ENCODE data around the gene MAP7. TPM values are rescaled to one million over a fixed set of nuclear protein-coding genes. Genes with fewer than 3 reads are reported as not detected.
"Not testable (repeated sequence)": the region's sequence is repeated elsewhere in the genome, so short reads cannot be mapped to it uniquely, and the experiment has no call there.

Gene MAP7
- polyA plus RNA-seq, 1 donor: 37.2 TPM

- H3K27me3 ChIP-seq (ENCODE audit: control insufficient read depth, insufficient read depth, low read length): no peaks in the 10 kb centered on the region
- H3K9me3 ChIP-seq (ENCODE audit: control insufficient read depth, low read depth, low read length): no peaks in the 10 kb centered on the region
- H3K4me3 ChIP-seq (ENCODE audit: low read length): no peak overlapping the region
- WGBS (ENCODE audit: insufficient coverage, low lambda C conversion rate): 100% methylated on average over 1 of the region's 6 CpGs
- H3K4me1 ChIP-seq (ENCODE audit: control insufficient read depth, insufficient read depth, low read length): no peaks in the 10 kb centered on the region
- no peak overlapping the region for H3K27ac ChIP-seq (ENCODE audit: low read length)
- no peak for DNase-seq
- no peaks in the 10 kb centered on the region for H3K36me3 ChIP-seq (ENCODE audit: control insufficient read depth, insufficient read depth, low read length)
Observed at GRCh38 chr6:136317971-136318370, 232.3 kb downstream of the MAP7 start.

GRCh38 chr6:136317021-136317694 is 233.1 kb downstream of the MAP7 start:
- WGBS (ENCODE audit: insufficient coverage, low lambda C conversion rate): no CpG with 5 or more reads among the region's 5 CpGs
- Histone ChIP-seq H3K36me3 (ENCODE audit: control insufficient read depth, insufficient read depth, low read length) (no peaks in the 10 kb centered on the region), H3K27ac (ENCODE audit: low read length) (no peak overlapping the region), H3K27me3 (ENCODE audit: control insufficient read depth, insufficient read depth, low read length) (no peaks in the 10 kb centered on the region), H3K9me3 (ENCODE audit: control insufficient read depth, low read depth, low read length) (no peaks in the 10 kb centered on the region), H3K4me1 (ENCODE audit: control insufficient read depth, insufficient read depth, low read length) (no peaks in the 10 kb centered on the region), H3K4me3 (ENCODE audit: low read length) (no peak overlapping the region)
- peak; percentile 44 to 53 for DNase-seq

- Histone ChIP-seq H3K27ac (ENCODE audit: low read length) (no peak overlapping the region), H3K36me3 (ENCODE audit: control insufficient read depth, insufficient read depth, low read length) (no peaks in the 10 kb centered on the region), H3K4me3 (ENCODE audit: low read length) (no peak overlapping the region), H3K9me3 (ENCODE audit: control insufficient read depth, low read depth, low read length) (no peaks in the 10 kb centered on the region), H3K27me3 (ENCODE audit: control insufficient read depth, insufficient read depth, low read length) (no peaks in the 10 kb centered on the region), H3K4me1 (ENCODE audit: control insufficient read depth, insufficient read depth, low read length) (no peaks in the 10 kb centered on the region)
- 22% methylated on average over 1 of the region's 4 CpGs for WGBS (ENCODE audit: insufficient coverage, low lambda C conversion rate)
- no peak for DNase-seq
Observed at GRCh38 chr6:136315594-136315993, 234.6 kb downstream of the MAP7 start.

GRCh38 chr6:136312975-136313374 is 237.2 kb downstream of the MAP7 start:
- no peak overlapping the region for H3K4me3 ChIP-seq (ENCODE audit: low read length)
- no peaks in the 10 kb centered on the region for H3K9me3 ChIP-seq (ENCODE audit: control insufficient read depth, low read depth, low read length)
- H3K27me3 ChIP-seq (ENCODE audit: control insufficient read depth, insufficient read depth, low read length): no peaks in the 10 kb centered on the region
- H3K36me3 ChIP-seq (ENCODE audit: control insufficient read depth, insufficient read depth, low read length): no peaks in the 10 kb centered on the region
- WGBS (ENCODE audit: insufficient coverage, low lambda C conversion rate): no CpG with 5 or more reads among the region's 3 CpGs
- H3K4me1 ChIP-seq (ENCODE audit: control insufficient read depth, insufficient read depth, low read length): no peaks in the 10 kb centered on the region
- no peak for DNase-seq
- no peak overlapping the region for H3K27ac ChIP-seq (ENCODE audit: low read length)

GRCh38 chr6:136309729-136310311 is 240.4 kb downstream of the MAP7 start:
- Histone ChIP-seq H3K9me3 (ENCODE audit: control insufficient read depth, low read depth, low read length) (no peaks in the 10 kb centered on the region), H3K4me1 (ENCODE audit: control insufficient read depth, insufficient read depth, low read length) (no peaks in the 10 kb centered on the region), H3K4me3 (ENCODE audit: low read length) (no peak overlapping the region), H3K27ac (ENCODE audit: low read length) (no peak overlapping the region), H3K27me3 (ENCODE audit: control insufficient read depth, insufficient read depth, low read length) (no peaks in the 10 kb centered on the region), H3K36me3 (ENCODE audit: control insufficient read depth, insufficient read depth, low read length) (no peaks in the 10 kb centered on the region)
- WGBS (ENCODE audit: insufficient coverage, low lambda C conversion rate): 100% methylated on average over 1 of the region's 1 CpG
- DNase-seq: no peak

GRCh38 chr6:136309171-136309570 is 241.1 kb downstream of the MAP7 start:
- Histone ChIP-seq H3K36me3 (ENCODE audit: control insufficient read depth, insufficient read depth, low read length) (no peaks in the 10 kb centered on the region), H3K27me3 (ENCODE audit: control insufficient read depth, insufficient read depth, low read length) (no peaks in the 10 kb centered on the region), H3K9me3 (ENCODE audit: control insufficient read depth, low read depth, low read length) (no peaks in the 10 kb centered on the region), H3K27ac (ENCODE audit: low read length) (no peak overlapping the region), H3K4me3 (ENCODE audit: low read length) (no peak overlapping the region), H3K4me1 (ENCODE audit: control insufficient read depth, insufficient read depth, low read length) (no peaks in the 10 kb centered on the region)
- no peak for DNase-seq
- no CpG with 5 or more reads among the region's 3 CpGs for WGBS (ENCODE audit: insufficient coverage, low lambda C conversion rate)

GRCh38 chr6:136308469-136308868 is 241.8 kb downstream of the MAP7 start:
- DNase-seq; H3K9me3 ChIP-seq (ENCODE audit: control insufficient read depth, low read depth, low read length); H3K27ac ChIP-seq (ENCODE audit: low read length); H3K4me3 ChIP-seq (ENCODE audit: low read length); H3K36me3 ChIP-seq (ENCODE audit: control insufficient read depth, insufficient read depth, low read length); H3K27me3 ChIP-seq (ENCODE audit: control insufficient read depth, insufficient read depth, low read length); H3K4me1 ChIP-seq (ENCODE audit: control insufficient read depth, insufficient read depth, low read length): not testable (repeated sequence)
- no CpG with 5 or more reads among the region's 1 CpG for WGBS (ENCODE audit: insufficient coverage, low lambda C conversion rate)

- Histone ChIP-seq H3K36me3 (ENCODE audit: control insufficient read depth, insufficient read depth, low read length) (no peaks in the 10 kb centered on the region), H3K4me1 (ENCODE audit: control insufficient read depth, insufficient read depth, low read length) (no peaks in the 10 kb centered on the region), H3K27ac (ENCODE audit: low read length) (no peak overlapping the region), H3K4me3 (ENCODE audit: low read length) (no peak overlapping the region), H3K27me3 (ENCODE audit: control insufficient read depth, insufficient read depth, low read length) (no peaks in the 10 kb centered on the region), H3K9me3 (ENCODE audit: control insufficient read depth, low read depth, low read length) (no peaks in the 10 kb centered on the region)
- DNase-seq: no peak
Observed at GRCh38 chr6:136307351-136307750, 242.9 kb downstream of the MAP7 start.

GRCh38 chr6:136306466-136306865 is 243.8 kb downstream of the MAP7 start:
- Histone ChIP-seq H3K27ac (ENCODE audit: low read length) (no peak overlapping the region), H3K27me3 (ENCODE audit: control insufficient read depth, insufficient read depth, low read length) (no peaks in the 10 kb centered on the region), H3K4me1 (ENCODE audit: control insufficient read depth, insufficient read depth, low read length) (no peaks in the 10 kb centered on the region), H3K36me3 (ENCODE audit: control insufficient read depth, insufficient read depth, low read length) (no peaks in the 10 kb centered on the region), H3K4me3 (ENCODE audit: low read length) (no peak overlapping the region), H3K9me3 (ENCODE audit: control insufficient read depth, low read depth, low read length) (no peaks in the 10 kb centered on the region)
- no peak for DNase-seq
- no CpG with 5 or more reads among the region's 1 CpG for WGBS (ENCODE audit: insufficient coverage, low lambda C conversion rate)

GRCh38 chr6:136304410-136304809 is 245.8 kb downstream of the MAP7 start:
- DNase-seq: no peak
- no peak overlapping the region for H3K27ac ChIP-seq (ENCODE audit: low read length)
- WGBS (ENCODE audit: insufficient coverage, low lambda C conversion rate): no CpG with 5 or more reads among the region's 4 CpGs
- H3K36me3 ChIP-seq (ENCODE audit: control insufficient read depth, insufficient read depth, low read length): no peaks in the 10 kb centered on the region
- H3K27me3 ChIP-seq (ENCODE audit: control insufficient read depth, insufficient read depth, low read length): no peaks in the 10 kb centered on the region
- H3K4me3 ChIP-seq (ENCODE audit: low read length): no peak overlapping the region
- no peaks in the 10 kb centered on the region for H3K9me3 ChIP-seq (ENCODE audit: control insufficient read depth, low read depth, low read length)
- H3K4me1 ChIP-seq (ENCODE audit: control insufficient read depth, insufficient read depth, low read length): no peaks in the 10 kb centered on the region

- no peaks in the 10 kb centered on the region for H3K4me1 ChIP-seq (ENCODE audit: control insufficient read depth, insufficient read depth, low read length)
- no peak for DNase-seq
- no peak overlapping the region for H3K27ac ChIP-seq (ENCODE audit: low read length)
- H3K4me3 ChIP-seq (ENCODE audit: low read length): no peak overlapping the region
- no peaks in the 10 kb centered on the region for H3K9me3 ChIP-seq (ENCODE audit: control insufficient read depth, low read depth, low read length)
- H3K36me3 ChIP-seq (ENCODE audit: control insufficient read depth, insufficient read depth, low read length): no peaks in the 10 kb centered on the region
- 100% methylated on average over 1 of the region's 3 CpGs for WGBS (ENCODE audit: insufficient coverage, low lambda C conversion rate)
- H3K27me3 ChIP-seq (ENCODE audit: control insufficient read depth, insufficient read depth, low read length): no peaks in the 10 kb centered on the region
Observed at GRCh38 chr6:136303516-136303915, 246.7 kb downstream of the MAP7 start.
